Endothelial cell of umbilical vein (primary cell): ENCODE measurements around the gene KCND2. TPM values are rescaled to one million over a fixed set of nuclear protein-coding genes. Genes with fewer than 3 reads are reported as not detected.

Source experiments
- BruUV-seq: library from RNA; stranded (reverse); fragments of 400-500 nt; replicated peaks from 2 replicates; lab custom pipeline; 2021; lab: Mats Ljungman, UMichigan
- CTCF ChIA-PET: fragments of 300-600, 350-600 bp; sonication (Branson Sonifier 250); formaldehyde crosslinking; loops from one replicate; lab custom pipeline; 2021; ENCODE audit warnings: antibody characterized with exemption, inconsistent platforms; lab: Charles Lee
- POLR2A ChIA-PET: fragments of 300-600, 350-600 bp; sonication (Branson Sonifier 250); formaldehyde crosslinking; loops from one replicate; lab custom pipeline; 2021; ENCODE audit warnings: antibody characterized with exemption, inconsistent platforms; lab: Charles Lee
- DNase-seq: peaks from one replicate; pipeline ENCODE4 v3.0.0-alpha.2; 2011; ENCODE audit warnings: low read depth, low spot score
- FAIRE-seq: peaks from 2 replicates; lab custom pipeline; 2011; peaks lifted over from hg19 to GRCh38; lab: Jason Lieb, UNC
- H2AFZ ChIP-seq: 2 replicates; pipeline ENCODE4 v1.6.0; 2012; ENCODE audit warnings: low read depth, low read length, control low read depth, inconsistent platforms
- H3K27ac ChIP-seq: 2 replicates; pipeline ENCODE4 v1.5.1; 2011; ENCODE audit warnings: low read depth, mild to moderate bottlenecking, control low read depth, low read length, moderate library complexity; ENCODE audit not compliant: insufficient read depth
- H3K27me3 ChIP-seq, 2 experiments: 2 replicates each; pipeline versions ENCODE4 v1.6.0 to v1.6.1; 2011; ENCODE audit warnings: low read length in 2 of 2, mixed read lengths in 1 of 2; ENCODE audit not compliant: control insufficient read depth in 2 of 2, insufficient read depth in 2 of 2
- H3K36me3 ChIP-seq, 2 experiments: 2 replicates in 1 of 2; 3 replicates in 1 of 2; pipeline ENCODE4 v1.5.1; 2011; ENCODE audit warnings: low read length in 2 of 2, mild to moderate bottlenecking in 1 of 2, moderate library complexity in 1 of 2; ENCODE audit not compliant: control insufficient read depth in 2 of 2, insufficient read depth in 2 of 2; ENCODE audit errors: extremely low read depth in 1 of 2
- H3K4me1 ChIP-seq: 3 replicates; pipeline ENCODE4 v1.5.1; 2011; ENCODE audit warnings: mild to moderate bottlenecking, low read length; ENCODE audit not compliant: control insufficient read depth, insufficient read depth; ENCODE audit errors: extremely low read depth
- H3K4me2 ChIP-seq: 2 replicates; pipeline ENCODE4 v1.6.1; 2011; ENCODE audit warnings: low read length, control low read depth, mixed read lengths; ENCODE audit not compliant: insufficient read depth
- H3K4me3 ChIP-seq, 3 experiments: fragments of 200-600 bp in 1 of 3; sonication (generic), shearing (Covaris generic) in 1 of 3; replicated peaks in 1 of 3; 2 replicates each; pipeline ENCODE4 v1.5.1; 2011 to 2016; ENCODE audit warnings: control low read depth in 3 of 3, low read length in 3 of 3, mild to moderate bottlenecking in 2 of 3, inconsistent platforms in 1 of 3, low read depth in 1 of 3, moderate library complexity in 1 of 3; ENCODE audit not compliant: insufficient read depth in 1 of 3
- H3K79me2 ChIP-seq: 2 replicates; pipeline ENCODE4 v1.6.0; 2012; ENCODE audit warnings: low read length, inconsistent platforms; ENCODE audit not compliant: control insufficient read depth, insufficient read depth
- H3K9ac ChIP-seq: replicated peaks from 2 replicates; pipeline ENCODE3; 2011; ENCODE audit warnings: low read length, control low read depth; ENCODE audit not compliant: insufficient read depth; ENCODE audit errors: extremely low read depth
- H3K9me1 ChIP-seq: replicated peaks from 3 replicates; pipeline ENCODE4 v1.6.0; 2011; ENCODE audit warnings: mild to moderate bottlenecking, low read length; ENCODE audit not compliant: control insufficient read depth, insufficient read depth; ENCODE audit errors: extremely low read depth
- H3K9me3 ChIP-seq: replicated peaks from 2 replicates; pipeline ENCODE4 v1.5.1; 2012; ENCODE audit warnings: low read length, inconsistent platforms; ENCODE audit not compliant: control insufficient read depth, insufficient read depth
- H4K20me1 ChIP-seq: replicated peaks from 2 replicates; pipeline ENCODE3; 2011; ENCODE audit warnings: mild to moderate bottlenecking, low read length; ENCODE audit not compliant: control insufficient read depth, insufficient read depth; ENCODE audit errors: extremely low read depth
- FOS ChIP-seq: IDR thresholded peaks from 2 replicates; pipeline ENCODE4 v1.6.1; 2011; ENCODE audit warnings: mild to moderate bottlenecking, low read length, moderate library complexity, borderline replicate concordance; ENCODE audit not compliant: insufficient read depth
- POLR2A ChIP-seq: IDR thresholded peaks from 2 replicates; pipeline ENCODE4 v1.6.1; 2012; ENCODE audit warnings: low read depth, mild to moderate bottlenecking, control low read depth, low read length
- POLR2AphosphoS5 ChIP-seq: IDR thresholded peaks from 2 replicates; pipeline ENCODE4 v1.6.1; 2012; ENCODE audit warnings: low read depth, mild to moderate bottlenecking, control low read depth, low read length, moderate library complexity; ENCODE audit not compliant: insufficient read depth
- dilution Hi-C: fragments of 300-500 bp; cut with MboI; formaldehyde crosslinking; loops from one replicate; pipeline ENCODE4 v1.15.0; 2019; ENCODE audit warnings: low sequenced_read_pairs; ENCODE audit not compliant: extremely low pct_ligation_motif_present
- intact Hi-C: fragments of 100-400 bp; cut with micrococcal nuclease; formaldehyde crosslinking; loops from one replicate; pipeline ENCODE4 v1.10.0; 2022
- polyA plus RNA-seq, 4 experiments: library from polyadenylated mRNA; depleted of rRNA in 3 of 4; stranded (reverse) in 3 of 4; unstranded in 1 of 4; fragments of >200 nt; gene quantifications; 2 replicates each; pipeline versions ENCODE4 v1.2.1 to v1.2.3, GENCODE V29; 2011 to 2012; ENCODE audit warnings: missing spikeins in 1 of 4
- total RNA-seq: library from RNA; stranded (reverse); gene quantifications from 2 replicates; pipeline ENCODE4 v1.2.3, GENCODE V29; 2021
- TF ChIP-seq, protein P1 (sequence below): IDR thresholded peaks from 2 replicates; pipeline ENCODE4 v1.6.1; 2011; ENCODE audit not compliant: insufficient read depth, insufficient read length

KCND2 gene
- total and polyA plus RNA-seq, 2 donors (not counting 3 experiments of a cell fraction or from before 2014, with no cell fraction given) = not detected

DNA sequence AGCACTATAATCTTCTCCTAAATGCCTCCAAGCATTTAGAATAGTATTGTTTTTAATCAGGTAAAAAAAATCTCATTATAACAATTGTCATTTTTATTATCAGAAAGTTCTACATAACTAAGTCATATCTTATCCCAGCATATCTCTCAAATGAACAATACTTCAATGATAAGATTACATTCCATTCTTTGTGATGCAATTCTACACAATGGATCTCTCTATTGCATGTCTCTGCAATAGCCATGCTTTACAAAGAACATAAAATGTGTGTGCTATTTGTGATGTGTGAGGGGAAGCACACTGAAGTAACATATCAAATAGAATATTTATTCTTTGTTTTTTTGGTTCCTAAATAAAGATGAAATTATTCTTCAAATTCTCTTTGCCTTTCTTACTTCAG is 389.3 kb downstream of the KCND2 start:
- no peak overlapping the region for H3K4me2 ChIP-seq
- H3K9ac ChIP-seq = no peak overlapping the region
- TF ChIP-seq FOS = no peak
- no peaks in the 10 kb centered on the region for H4K20me1 ChIP-seq
- no TSS peak for BruUV-seq
- intact Hi-C loops = no loop called here
- H3K4me3 ChIP-seq = no peak overlapping the region
- no peak for FAIRE-seq
- H3K4me1 ChIP-seq = no peaks in the 10 kb centered on the region
- ChIA-PET CTCF (no interaction called here), POLR2A (no interaction called here)
- H3K27ac ChIP-seq = no peak overlapping the region
- H3K9me1 ChIP-seq = no peaks in the 10 kb centered on the region
- no peaks in the 10 kb centered on the region for H3K27me3 ChIP-seq
- no peaks in the 10 kb centered on the region for H3K79me2 ChIP-seq
- no peak for DNase-seq
- no peak overlapping the region for H2AFZ ChIP-seq
- H3K36me3 ChIP-seq = no peaks in the 10 kb centered on the region
- no peaks in the 10 kb centered on the region for H3K9me3 ChIP-seq
- dilution Hi-C loops = no loop called here

DNA sequence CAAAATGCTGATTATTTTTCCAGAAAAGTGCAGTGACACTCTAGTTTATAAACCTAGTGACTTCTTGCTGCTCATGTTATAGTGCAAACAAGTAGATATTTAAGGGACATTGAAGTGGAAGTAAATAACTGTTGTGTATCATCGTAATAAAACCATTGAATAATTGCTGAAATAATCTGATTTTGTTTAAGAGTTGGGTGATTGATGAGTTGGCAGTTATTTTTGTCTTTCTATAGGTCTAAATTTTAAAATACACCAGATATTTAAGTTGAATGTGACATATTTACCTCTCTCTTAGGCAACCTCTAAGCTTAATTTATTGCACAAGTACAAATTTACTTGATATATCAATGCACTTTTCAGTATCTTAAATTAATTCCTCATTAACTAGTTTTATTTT is 392.1 kb downstream of the KCND2 start:
- intact Hi-C loops = no loop called here
- POLR2A ChIA-PET = no interaction called here

More for the DNA sequence above, 392.1 kb downstream of the KCND2 start:
- H3K4me3 ChIP-seq = no peak overlapping the region
- no peak for TF ChIP-seq POLR2A
- no peak for TF ChIP-seq POLR2AphosphoS5
- TF ChIP-seq, protein P1, sequence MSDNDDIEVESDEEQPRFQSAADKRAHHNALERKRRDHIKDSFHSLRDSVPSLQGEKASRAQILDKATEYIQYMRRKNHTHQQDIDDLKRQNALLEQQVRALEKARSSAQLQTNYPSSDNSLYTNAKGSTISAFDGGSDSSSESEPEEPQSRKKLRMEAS = no peak
- H3K27ac ChIP-seq = no peak overlapping the region
- H3K9me1 ChIP-seq = no peaks in the 10 kb centered on the region
- H3K4me2 ChIP-seq = no peak overlapping the region
- no peaks in the 10 kb centered on the region for H4K20me1 ChIP-seq
- no peaks in the 10 kb centered on the region for H3K4me1 ChIP-seq
- CTCF ChIA-PET = no interaction called here
- H3K36me3 ChIP-seq = no peaks in the 10 kb centered on the region
- H2AFZ ChIP-seq = no peak overlapping the region
- no peak for DNase-seq
- dilution Hi-C loops = no loop called here
- H3K9me3 ChIP-seq = no peaks in the 10 kb centered on the region
- no TSS peak for BruUV-seq
- no peak overlapping the region for H3K9ac ChIP-seq
- FAIRE-seq = no peak
- no peaks in the 10 kb centered on the region for H3K79me2 ChIP-seq
- no peaks in the 10 kb centered on the region for H3K27me3 ChIP-seq
